GM19372 (cell line): ENCODE data around the gene RFPL4A.

ENCODE experiments used
- ATAC-seq: cut with Tn5 transposase; IDR thresholded peaks from one replicate; pipeline ENCODE4 v1.9.1; 2021; ENCODE audit warnings: mild to moderate bottlenecking, low read depth, moderate library complexity; ENCODE audit not compliant: unreplicated experiment

RFPL4A gene

DNA sequence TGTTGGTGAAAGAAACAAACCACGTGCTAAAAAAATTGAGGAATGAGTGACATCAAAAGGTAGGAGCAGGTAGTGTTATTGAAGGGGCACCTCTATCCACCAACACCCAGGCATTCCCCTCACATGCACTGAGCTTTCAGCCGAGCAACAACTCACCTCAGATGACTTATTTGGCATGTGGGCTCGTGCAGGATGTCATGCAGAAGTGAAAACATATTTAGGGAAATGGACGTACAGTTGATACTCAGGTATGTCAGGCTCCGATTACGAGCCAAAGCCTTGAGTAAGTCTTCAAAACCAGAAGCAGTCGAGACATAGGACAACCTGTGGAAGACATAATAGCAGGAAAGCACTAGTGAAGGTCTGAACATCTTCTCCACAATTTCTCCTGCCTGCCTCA is 42.5 kb downstream of the RFPL4A start:
- no peak for ATAC-seq

DNA sequence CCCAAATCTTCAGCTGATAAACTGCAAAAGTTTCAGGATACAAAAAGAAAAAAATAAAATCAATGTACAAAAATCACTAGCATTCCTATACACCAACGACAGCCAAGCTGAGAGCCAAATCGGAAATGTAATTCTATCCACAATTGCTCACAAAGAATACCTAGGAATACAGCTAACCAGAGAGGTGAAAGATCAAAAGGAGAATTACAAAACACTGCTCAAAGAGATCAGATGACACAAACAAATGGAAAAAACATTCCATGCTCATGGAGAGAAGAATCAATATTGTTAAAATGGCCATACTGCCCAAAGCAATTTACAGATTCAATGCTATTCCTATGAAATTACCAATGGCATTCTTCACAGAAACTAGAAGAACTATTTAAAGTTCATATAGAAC is 43.4 kb downstream of the RFPL4A start:
- ATAC-seq = no peak

DNA sequence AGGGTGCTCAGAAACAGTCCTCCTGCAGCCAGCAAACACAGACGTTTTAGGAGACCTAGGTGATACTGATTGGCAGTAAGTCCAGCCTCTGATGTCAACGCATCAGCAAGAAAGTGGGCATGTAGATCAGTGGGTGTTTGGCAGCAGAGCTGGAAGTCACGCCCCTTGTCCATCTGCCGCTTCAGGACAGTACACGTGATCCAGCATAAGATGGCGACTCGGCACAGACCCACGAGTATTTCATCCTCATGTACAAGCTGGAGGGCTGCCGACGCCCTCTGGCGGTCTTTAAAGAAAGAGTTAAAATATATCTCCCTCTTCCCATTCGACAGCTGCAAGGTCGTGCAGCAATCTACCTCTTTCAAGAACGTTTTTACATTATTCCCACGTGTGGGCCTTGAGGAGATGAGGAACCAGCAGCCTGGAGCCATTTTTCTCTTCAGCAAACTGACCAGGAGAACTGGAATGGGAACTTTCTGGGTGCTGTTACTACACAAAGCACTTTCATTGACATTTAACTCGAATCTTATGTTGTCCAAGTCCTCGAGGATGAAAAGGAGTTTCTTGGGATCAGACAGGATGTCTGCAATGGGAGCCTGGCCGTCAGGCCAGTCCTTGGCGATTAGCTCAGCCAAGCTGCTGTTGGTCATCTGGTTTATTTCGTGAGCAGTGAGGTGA is 50.6 kb downstream of the RFPL4A start:
- no peak for ATAC-seq

DNA sequence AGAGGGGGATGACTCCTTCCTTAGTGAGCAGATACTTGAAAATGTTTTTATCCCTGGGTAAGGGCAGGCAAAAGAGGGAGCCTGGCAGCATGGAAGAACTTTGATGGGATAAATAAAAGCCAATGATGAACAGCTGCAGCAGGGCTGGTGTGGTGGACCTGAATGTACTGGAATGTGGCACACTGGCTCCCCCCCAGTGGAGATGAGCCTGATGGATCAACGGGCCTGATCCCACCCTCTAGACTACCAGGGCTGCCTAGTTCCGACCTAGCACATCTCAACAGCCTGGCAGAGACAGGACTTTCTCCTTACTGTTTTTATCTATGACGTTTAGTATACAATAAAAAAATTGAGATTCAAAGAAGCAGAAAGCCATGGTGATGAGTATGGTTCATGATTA is 52.4 kb downstream of the RFPL4A start:
- no peak for ATAC-seq

- ATAC-seq = no peak
Measured at GRCh38 chr19:55812449-55812848, 53.6 kb downstream of the RFPL4A start.
